ENCODE measurements around the gene VAMP2.

Gene VAMP2

DNA sequence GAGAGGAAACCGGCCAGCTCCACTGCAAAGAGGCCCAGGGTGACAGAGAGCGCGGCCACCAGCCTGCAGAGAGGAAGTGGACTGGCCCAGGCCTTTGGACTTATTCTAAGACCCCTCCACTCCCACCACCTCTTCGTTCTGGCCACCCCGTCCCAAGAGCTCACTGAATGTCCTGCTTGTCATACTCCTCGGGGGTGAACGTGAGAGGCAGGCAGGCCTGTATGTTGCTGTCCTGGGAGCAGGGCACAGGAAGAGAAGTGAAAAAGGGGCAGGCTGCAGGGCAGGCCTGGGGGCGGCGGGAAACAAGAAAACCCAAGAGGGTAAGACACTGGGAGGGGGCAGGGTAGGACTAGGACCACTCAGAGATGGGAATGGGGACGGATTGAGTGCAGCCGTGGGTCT is 13.0 kb upstream of the VAMP2 start:
- peak; percentile 64 for DNase-seq

DNA sequence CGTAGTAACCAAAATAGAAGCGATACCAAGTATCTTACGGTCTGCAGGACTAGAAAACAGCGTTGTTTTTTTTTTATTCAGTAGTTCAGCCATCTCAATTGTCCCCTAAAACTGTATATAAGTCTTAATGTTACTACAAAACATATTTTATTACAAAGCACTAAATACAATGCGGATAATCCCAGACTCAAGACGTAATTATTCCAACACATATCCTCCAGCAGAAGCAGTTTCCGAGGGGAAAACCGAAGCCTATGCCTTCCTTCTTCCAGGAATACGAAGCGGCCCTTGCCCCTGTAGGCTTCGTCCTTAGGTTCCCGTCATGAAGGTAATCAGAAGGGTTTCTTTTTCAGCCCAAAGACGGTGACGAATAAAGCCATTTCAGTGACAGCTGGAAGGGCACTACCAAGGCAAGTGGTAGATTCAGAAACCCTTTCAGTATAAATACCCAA is 11.1 kb upstream of the VAMP2 start:
- DNase-seq = peak; percentile 71

DNA sequence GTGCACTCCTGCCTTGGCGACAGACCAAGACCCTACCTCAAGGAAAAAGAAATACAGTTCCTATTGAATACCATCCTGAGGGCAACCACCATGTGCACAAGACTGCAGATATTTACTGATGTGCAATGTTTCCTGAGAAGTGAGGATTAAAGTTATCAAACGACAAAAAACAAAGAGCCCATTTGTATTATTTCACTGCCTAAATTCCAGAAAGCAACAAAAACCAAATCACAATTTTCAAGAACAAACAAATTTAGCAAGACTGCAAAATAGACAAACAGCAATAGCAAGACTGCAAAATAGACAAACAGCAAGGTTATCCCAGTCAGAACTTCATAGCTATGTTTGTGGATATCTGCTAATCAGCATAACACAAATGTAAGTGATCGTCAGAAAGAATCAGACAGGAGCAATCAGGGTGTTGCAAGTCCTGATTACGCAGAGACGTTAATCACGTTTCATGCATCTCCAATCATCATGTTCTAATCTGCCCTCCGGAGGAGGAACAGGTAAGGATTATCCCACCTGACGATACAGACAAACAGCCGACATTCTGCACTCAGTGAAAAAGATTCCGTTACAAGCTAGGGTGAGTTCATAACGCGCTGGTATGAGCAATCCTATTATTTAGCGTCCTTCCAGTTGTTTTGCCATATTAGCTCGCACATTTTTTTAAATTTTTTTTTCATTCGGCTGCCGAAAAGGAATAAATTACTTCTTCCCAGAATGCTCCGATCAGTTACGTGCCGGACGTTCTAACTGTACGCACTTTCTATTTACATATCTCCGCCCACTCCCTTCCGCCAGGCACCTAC is 10.5 kb upstream of the VAMP2 start:
- peak; percentile 98 for DNase-seq

DNA sequence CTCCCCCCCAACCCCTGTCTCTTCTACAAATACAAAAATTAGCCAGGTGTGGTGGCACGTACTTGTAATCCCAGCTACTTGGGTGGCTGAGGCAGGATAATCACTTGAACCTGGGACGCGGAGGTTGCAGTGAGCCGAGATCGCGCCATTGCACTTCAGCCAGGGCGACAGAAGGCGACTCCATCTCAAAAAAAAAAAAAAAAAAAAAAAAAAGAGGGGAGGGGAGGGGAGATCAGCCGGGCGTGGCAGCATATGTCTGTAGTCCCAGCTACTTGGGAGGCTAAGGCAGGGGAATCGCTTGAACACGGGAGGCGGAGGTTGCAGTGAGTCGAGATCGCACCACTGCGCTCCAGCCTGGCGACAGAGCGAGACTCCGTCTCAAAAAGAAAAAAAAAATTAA is 7.4 kb upstream of the VAMP2 start:
- DNase-seq = peak; percentile 51

DNA sequence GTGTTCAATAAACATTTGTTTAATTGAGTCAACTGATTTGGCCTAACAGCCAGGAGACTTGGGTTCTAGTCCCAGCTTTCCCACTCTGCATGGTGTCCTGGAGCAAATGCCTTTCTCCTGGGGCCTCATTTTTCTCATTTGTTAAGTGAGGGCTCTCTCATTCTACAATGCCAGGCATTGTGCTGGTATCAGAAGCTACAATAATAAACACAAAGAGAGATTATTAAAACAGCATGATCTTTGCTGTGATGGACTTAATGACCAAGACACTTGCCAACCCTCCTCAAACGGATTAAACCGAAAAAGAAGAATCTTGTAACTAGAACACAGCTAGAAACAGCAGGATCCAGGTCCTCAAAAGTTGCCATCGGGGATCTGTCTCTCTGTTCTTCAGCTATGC is 4.8 kb upstream of the VAMP2 start:
- no peak for DNase-seq

DNA sequence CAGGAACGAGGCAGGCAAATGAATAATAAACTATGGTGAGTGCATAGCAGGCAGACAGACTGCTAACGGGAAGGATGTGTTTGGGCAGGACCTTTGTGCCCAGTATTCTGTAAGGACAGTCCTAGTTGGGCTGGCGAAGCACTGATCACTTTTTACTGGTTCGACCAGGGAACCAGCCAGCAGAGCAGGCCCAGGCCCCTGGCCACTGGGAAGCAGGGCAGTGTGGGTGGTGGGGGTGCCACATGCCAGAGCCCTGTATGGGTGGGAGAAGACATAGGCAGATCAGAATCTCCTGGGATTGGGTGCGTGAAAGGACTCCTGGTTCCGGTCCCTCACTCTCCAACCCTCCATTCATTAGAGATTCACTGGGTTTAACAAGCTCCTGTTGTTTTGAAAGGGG is 4.0 kb upstream of the VAMP2 start:
- no peak for DNase-seq

DNA sequence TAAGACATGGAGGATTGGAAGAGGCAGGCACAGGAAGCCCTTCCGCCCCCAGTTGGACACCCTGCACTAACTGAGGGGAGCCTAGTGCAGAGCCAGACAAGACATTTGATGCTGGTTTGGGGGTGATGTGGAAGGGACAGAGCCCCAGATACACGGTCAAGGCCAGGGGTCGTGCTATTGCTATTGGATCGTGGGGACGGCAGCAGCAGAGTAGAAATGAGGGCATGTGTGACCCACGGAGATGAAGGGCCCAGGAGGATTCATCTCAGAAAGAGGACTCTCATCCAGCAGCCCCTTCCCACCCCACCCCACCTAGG is 2.0 kb upstream of the VAMP2 start:
- no peak for DNase-seq

DNA sequence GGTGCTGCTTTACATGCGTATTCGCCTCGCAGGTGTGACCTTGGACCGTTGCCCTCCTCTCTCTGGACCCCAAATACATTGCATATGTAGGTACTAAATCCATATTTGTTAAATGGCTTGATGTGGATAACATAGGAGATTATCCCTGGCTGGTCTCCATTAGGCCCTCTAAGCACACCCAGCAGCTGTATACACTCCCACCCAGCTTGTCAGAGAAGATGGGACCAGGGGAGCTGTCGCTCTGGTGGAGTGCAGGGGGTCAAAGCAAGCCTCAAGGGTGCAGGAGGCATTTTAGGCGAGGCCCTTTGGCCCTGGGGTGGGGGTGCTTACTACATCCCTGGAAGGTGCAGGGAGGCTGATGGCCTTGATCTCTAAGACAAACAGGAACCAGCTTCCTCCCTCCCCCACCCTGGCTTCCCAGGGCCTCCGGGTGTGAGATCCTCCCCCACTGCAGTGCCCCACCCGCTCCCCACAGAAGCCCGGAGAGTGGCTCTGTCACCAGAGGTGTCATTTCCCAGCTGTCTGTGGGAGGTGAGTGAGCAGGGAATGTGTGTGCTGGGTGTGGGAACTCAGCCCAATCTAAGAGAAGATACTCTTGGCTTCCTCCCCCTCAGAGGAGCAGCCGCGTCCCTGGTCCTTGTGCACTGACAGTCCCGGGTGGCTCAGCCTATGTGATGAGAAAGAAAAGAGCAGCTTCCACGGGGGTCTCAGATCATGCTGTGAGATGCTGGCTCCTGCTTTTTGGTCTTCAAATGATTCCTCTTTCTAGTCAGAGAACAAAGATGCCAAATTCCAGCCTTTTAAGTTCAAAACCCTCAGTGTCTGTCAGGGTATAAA is 1.4 kb upstream of the VAMP2 start:
- DNase-seq = peak; percentile 88

DNA sequence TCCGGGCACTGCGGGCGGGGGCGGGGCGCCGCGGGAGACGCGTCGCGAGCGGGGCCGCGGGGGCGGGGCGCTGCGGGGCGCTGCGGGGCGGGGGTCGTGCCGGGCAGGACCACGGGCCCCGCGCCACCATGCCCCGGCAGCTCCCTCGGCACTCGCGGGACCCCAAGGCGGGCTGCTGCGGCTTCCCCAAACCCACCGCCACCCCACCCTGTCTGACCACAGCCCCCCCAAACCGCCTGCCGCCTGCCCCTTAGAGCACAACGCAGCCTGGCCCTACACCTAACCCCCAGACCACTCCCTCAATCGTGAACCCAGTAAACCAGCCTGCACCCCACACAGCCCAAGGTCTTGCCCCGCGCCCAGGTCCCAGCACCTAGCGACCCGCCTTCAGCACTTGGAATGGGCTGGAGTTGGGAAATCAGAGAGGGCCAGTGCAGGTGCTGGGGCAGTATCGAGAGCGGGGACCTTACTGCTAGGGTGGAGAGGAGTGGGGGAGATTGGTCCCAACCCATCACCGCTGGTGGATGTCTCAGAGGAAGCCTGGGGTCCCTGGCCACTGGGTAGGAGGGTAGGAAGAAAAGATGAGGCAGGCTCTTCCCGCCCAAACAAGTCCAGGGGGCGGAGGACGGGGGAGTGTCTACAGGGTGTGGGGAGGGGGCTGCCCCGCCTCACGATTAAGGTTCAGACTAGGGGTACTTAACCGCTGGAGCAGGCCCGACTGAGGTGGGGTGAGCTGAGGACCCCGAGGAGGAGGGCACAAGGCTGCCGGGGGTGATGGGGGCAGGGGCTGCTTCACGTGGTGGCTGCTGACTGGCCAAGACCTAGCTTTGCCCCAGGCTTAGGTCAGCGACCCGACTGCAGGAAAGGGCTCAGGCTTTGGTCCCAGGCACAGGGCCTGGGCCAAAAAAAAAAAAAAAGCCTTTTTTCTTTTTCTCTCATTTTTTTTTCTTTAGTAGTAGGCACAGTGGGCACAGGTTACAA is 539 bp upstream of the VAMP2 start:
- DNase-seq = peak; percentile 74

DNA sequence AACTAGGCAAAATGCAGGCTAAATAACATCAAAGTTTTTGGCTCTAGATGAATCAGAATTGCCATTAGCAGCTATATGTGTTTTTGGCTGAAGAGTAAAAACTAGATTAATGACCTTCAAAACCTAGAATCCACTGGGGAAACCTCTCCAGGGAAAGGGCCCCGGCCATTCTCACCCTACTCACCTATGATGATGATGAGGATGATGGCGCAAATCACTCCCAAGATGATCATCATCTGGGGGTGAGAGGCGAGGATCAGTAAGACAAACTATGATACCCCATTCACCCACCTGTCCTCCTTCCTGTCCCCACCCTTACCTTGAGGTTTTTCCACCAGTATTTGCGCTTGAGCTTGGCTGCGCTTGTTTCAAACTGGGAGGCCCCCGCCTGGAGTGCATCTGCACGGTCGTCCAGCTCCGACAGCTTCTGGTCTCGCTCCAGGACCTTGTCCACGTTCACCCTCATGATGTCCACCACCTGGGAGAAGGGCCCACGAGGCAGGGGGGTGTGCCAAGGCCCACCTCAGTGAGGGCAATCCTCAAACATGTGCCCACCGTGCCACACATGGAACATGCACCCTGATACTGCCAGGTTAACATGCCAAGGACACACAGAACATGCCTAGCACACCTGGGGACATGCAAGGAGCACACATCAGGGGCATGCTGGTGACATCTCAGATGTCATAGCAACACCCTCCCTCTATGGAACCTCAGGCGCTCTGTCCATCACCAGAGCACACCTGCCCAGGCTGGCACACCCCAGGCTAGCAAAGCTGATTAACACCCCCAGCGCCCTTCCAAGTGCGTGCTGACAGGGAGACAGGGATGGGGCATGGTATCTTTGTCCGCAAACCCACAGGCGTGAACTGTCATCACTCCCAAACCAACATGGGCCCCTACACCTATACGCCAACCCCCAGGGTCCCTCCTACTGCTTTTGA is 1.2 kb downstream of the VAMP2 start:
- peak; percentile 51 for DNase-seq

DNA sequence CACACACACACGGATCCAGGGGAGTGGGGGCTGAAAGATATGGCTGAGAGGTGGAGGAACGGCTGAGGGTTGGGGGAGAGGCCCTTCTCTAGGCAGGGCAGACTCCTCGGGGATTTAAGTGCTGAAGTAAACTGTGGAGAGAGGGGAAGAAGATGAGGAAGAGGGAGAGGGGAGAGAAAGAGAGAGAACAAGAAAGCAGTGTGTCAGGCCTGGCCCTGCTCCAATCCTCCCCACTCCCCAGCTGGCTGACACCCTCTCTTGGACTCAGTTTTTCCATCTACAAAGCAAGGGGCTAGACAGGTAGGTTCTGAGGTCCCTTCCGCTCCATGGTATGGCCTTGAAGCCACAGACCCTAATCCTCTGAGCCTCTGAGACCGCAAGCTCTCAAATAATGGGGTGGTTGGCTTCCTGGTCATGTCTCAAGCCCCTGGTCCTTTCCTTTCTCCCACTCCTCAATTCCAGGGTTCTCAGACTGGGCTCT is 2.0 kb downstream of the VAMP2 start:
- DNase-seq = no peak

DNA sequence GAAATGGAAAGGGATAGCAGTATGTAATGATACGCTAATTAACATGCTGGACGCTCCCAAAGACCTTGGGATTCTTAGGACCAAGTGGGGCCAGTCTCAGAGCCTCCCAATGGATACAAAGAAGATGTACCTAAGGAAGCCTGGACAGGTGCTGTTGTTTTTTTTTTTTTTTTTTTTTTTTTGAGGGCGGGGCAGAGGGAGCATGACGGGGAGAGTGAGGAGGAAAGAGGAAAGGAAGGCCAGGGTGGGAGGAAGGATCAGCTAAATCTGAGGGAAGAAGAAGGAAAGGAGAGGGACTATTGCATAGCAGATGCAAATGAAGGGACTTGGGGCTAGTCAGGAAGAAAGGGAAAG is 2.5 kb downstream of the VAMP2 start:
- peak; percentile 62 for DNase-seq

DNA sequence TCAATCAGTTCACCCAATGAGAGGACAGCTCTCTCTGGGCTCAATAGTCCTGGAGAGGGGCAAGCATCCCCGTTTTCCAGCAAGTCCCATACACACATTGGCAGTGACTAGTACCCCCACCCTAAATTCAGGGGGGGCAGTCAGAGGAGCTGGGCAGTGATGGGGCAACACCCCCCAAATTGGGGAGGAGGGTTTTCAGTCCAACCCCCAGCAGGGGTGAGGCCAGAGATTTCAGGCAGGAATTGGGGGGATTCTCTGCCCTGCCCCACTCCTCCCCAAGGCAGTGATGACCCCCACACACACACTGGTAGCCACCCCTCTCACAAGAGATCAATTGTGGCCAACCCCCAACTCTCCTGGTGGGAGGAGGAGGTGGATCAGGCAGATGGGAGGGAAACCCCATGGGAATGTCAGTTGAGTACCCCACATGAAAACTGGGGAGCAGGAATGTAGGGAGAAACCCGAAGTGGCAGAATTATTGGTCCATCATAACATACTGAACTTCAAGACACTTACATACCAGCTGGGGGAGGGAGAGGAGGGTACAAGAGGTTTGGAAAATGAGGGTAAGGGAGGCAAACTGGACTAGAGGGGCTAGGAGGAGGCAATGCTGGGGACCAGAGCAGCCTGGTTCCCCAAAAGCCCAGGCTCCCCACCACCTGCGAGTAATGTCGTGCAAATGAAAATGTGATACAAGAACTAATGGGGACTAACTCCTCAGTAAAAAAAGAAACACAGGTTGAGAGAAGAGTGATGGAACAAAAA is 3.1 kb downstream of the VAMP2 start:
- DNase-seq = no peak

DNA sequence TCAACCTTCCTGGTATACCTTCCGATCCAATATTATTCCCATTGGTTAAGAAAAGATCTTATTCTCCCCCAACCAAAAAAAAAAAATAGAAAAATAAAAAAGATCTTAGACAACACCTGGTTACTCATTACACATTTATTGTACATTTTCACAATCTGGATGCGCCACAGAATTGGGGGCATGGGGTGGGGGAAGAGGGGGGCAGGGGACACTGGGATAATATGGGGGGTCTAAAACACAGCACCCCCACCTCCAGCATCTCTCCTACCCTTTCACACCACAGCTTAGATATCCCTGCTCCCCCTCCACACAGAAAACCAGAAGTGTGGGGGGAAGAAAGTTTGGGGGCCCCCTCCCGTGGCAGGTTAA is 3.7 kb downstream of the VAMP2 start:
- no peak for DNase-seq

DNA sequence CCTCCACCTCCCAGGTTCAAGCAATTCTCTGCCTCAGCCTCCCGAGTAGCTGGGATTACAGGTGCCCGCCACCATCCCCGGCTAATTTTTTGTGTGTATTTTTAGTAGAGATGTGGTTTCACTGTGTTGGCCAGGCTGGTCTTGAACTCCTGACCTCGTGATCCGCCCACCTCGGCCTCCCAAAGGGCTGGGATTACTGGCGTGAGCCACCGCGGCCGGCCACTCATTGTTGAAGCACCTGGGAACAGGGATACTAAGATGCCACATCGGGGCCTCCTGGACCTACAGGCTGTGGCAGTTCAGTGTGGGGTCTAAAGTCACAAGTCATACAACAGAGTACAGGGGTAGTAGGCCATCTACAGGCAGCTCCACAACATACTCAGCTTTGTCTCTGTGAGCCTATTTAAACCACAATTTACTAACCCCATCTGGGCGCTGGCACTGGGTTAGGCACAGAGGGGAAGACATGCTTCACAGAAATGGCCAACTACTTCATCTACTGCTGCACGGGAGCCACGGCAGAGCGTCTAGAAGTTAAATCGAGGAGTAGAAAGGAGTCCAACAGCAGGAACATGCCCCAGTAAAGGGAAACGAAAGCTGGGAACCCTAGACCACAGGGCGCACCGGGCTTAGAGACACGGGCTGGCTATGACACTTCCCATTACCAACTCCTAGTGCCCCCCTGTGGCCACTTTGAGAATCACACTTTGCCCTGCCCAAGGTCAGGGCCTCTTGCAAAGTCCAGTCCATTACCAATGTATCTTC is 4.3 kb downstream of the VAMP2 start:
- DNase-seq = peak; percentile 96

DNA sequence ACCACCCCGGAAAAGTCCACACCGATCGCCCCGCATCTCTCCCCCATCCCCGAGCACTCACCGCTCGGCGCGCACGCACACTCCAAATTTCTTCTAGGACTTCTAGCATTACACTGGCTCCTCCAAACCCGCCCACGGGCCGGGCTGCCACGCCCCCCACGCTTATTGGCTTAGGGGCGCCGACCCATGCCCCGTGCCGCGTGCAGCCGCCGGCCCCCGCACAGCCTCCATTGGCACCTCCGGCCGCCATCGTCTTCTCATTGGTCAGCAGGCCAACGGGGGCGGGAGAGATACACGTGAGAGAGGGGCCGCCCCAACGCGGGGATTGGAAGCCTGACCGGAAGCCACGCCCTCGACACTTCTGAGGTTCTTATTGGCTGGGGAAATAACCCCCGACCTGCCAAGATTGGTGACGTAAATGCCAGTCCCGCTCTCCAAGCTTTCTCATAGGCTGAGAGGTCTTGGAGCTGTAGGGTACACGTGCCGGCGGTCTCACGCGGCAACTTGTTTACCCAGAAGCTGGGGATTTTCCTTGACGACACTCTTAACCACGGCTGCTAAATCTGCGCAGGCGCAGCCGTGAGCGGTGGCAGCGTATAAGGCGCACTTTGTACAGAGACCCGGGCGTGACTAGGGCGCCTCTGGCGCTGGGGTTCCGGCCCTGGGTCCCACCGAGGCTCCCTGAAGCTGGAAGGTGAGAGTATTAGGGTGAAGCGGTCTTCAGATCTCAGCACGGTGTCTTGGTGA is 6.3 kb downstream of the VAMP2 start:
- peak; percentile 100 for DNase-seq

DNA sequence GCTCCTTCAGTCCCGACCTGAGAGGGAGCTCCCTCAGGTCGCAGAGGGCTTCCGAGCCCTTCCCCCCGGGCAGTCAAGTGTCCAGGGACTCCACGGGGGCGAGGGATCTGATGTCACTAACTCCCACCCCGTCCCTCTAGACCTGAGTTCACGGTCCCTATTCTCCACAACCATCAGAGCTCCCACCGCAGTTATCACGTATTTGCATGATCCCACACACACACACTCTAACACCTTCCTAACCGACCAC is 6.8 kb downstream of the VAMP2 start:
- no peak for DNase-seq

DNA sequence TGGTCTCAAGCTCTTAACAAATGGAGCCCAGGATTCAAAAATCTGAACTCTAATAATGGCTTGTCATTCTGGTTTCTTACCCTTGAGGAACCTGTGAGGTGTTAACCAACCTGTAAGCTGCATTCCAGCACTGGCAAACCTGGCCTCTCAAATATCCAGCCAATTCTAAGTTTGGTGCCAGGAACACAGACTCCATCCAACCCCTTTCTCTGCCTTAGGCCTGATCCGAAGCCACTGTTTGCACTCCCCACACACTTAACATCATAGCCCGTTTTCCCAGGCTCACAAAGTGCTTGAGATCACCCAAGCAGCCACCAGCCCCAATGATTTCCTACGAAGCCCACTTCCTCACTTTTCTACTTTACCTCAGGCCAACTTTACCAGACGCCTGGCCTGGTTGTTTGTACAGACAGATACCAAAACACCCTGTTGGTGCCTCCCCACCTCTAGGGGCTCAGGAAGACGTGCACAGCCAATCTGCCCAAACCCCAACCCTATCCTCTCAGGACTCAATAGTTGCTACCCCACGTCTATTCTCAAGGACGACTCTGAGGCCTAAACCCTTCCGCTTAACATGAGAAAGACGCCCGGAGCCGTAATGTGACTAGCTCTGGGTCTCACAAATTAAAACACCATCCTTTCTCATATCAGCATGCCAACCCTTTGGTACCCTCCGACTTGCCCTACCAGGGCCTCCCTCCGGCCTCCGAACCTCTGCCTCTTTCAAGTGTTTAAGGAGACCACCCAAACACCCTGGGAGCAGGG is 7.3 kb downstream of the VAMP2 start:
- DNase-seq = no peak

DNA sequence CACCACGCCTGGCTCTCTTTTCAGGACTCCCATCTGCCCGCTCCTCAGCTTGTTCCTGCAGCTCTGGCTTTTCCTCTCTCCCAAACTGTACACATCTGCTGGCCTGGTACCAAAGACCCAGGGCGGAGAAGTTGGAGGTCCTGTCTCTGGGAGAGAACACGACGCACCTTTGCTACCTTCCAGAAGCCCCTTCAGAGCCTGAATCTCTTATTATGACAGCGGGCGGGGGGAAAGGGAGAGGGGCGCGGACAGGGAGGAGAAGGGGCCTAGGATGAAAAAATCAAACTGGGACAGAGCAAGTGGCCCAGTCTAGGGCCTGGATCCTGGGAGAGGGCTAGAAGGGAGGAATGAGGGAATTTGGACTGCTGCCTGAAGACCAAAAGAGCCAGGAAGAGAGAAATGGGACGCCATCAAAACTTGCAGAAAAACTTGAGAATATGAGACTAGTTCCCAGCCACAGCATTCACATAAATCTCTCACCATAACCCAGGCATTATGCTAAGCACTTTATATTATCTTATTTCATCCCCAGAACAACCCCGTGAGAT is 8.1 kb downstream of the VAMP2 start:
- DNase-seq = no peak

Measured in DMS53 (cell line).